ENCODE data around the gene MAPK1.
"Not testable (repeated sequence)": the region's sequence is repeated elsewhere in the genome, so short reads cannot be mapped to it uniquely, and the experiment has no call there.

MAPK1 gene

GRCh38 chr22:21818487-21819182, 48.8 kb downstream of the MAPK1 start:
- DNase-seq (ENCODE audit: low spot score), result no peak

GRCh38 chr22:21817497-21817853, 50.0 kb downstream of the MAPK1 start:
- DNase-seq (ENCODE audit: low spot score), result not testable (repeated sequence)

- peak; percentile 87 for DNase-seq (ENCODE audit: low spot score)
Measured at GRCh38 chr22:21816787-21817496, 50.5 kb downstream of the MAPK1 start.

GRCh38 chr22:21816472-21816786, 51.0 kb downstream of the MAPK1 start:
- DNase-seq (ENCODE audit: low spot score), result no peak

- DNase-seq (ENCODE audit: low spot score), result no peak
Measured at GRCh38 chr22:21815958-21816357, 51.5 kb downstream of the MAPK1 start.

- no peak for DNase-seq (ENCODE audit: low spot score)
Measured at GRCh38 chr22:21815357-21815756, 52.1 kb downstream of the MAPK1 start.

- no peak for DNase-seq (ENCODE audit: low spot score)
Measured at GRCh38 chr22:21811982-21812381, 55.5 kb downstream of the MAPK1 start.

- DNase-seq (ENCODE audit: low spot score), result no peak
Measured at GRCh38 chr22:21807544-21808529, 59.6 kb downstream of the MAPK1 start.

- DNase-seq (ENCODE audit: low spot score), result not testable (repeated sequence)
Measured at GRCh38 chr22:21805325-21805724, 62.1 kb downstream of the MAPK1 start.

GRCh38 chr22:21803811-21804249, 63.6 kb downstream of the MAPK1 start:
- DNase-seq (ENCODE audit: low spot score), result no peak

GRCh38 chr22:21802673-21803072, 64.8 kb downstream of the MAPK1 start:
- DNase-seq (ENCODE audit: low spot score), result no peak

- no peak for DNase-seq (ENCODE audit: low spot score)
Measured at GRCh38 chr22:21802056-21802455, 65.4 kb downstream of the MAPK1 start.

GRCh38 chr22:21801304-21801644, 66.2 kb downstream of the MAPK1 start:
- not testable (repeated sequence) for DNase-seq (ENCODE audit: low spot score)

- DNase-seq (ENCODE audit: low spot score), result no peak
Measured at GRCh38 chr22:21800552-21801303, 66.7 kb downstream of the MAPK1 start.

- no peak for DNase-seq (ENCODE audit: low spot score)
Measured at GRCh38 chr22:21797444-21798221, 69.8 kb downstream of the MAPK1 start.

- no peak for DNase-seq (ENCODE audit: low spot score)
Measured at GRCh38 chr22:21796863-21797262, 70.6 kb downstream of the MAPK1 start.

- DNase-seq (ENCODE audit: low spot score), result no peak
Measured at GRCh38 chr22:21796231-21796630, 71.2 kb downstream of the MAPK1 start.

GRCh38 chr22:21793716-21794115, 73.7 kb downstream of the MAPK1 start:
- not testable (repeated sequence) for DNase-seq (ENCODE audit: low spot score)

- no peak for DNase-seq (ENCODE audit: low spot score)
Measured at GRCh38 chr22:21791635-21792625, 75.5 kb downstream of the MAPK1 start.

Data from GM03348 (cell line).